Measurements from ENCODE around the gene ZFPM1.

Gene ZFPM1

GRCh38 chr16:88558457-88559442 is 105.7 kb downstream of the ZFPM1 start:
- DNase-seq (ENCODE audit: low read depth in 2 of 3, low spot score in 1 of 3) = no peak

- no peak for DNase-seq (ENCODE audit: low read depth in 2 of 3, low spot score in 1 of 3)
Measured at GRCh38 chr16:88560714-88561484, 107.8 kb downstream of the ZFPM1 start.

- DNase-seq (ENCODE audit: low read depth in 2 of 3, low spot score in 1 of 3) = peak in 1 of 3 donors; percentile 27
Measured at GRCh38 chr16:88561485-88562359, 108.6 kb downstream of the ZFPM1 start.

GRCh38 chr16:88566158-88566557 is 113.1 kb downstream of the ZFPM1 start:
- peak; percentile 76 to 78 (median 77) for DNase-seq (ENCODE audit: low read depth in 2 of 3, low spot score in 1 of 3)

- DNase-seq (ENCODE audit: low read depth in 2 of 3, low spot score in 1 of 3) = no peak
Measured at GRCh38 chr16:88568710-88569613, 115.9 kb downstream of the ZFPM1 start.

GRCh38 chr16:88569614-88569984 is 116.5 kb downstream of the ZFPM1 start:
- DNase-seq (ENCODE audit: low read depth in 2 of 3, low spot score in 1 of 3) = no peak

- DNase-seq (ENCODE audit: low read depth in 2 of 3, low spot score in 1 of 3) = peak; percentile 93 to 97 (median 94)
Measured at GRCh38 chr16:88569985-88570690, 117.1 kb downstream of the ZFPM1 start, which contains the start of gene ZC3H18. ZC3H18 (plus strand) TSS chr16:88570403; CDS start chr16:88577124, 6,721 bp downstream.

- no peak for DNase-seq (ENCODE audit: low read depth in 2 of 3, low spot score in 1 of 3)
Measured at GRCh38 chr16:88570691-88571092, 117.6 kb downstream of the ZFPM1 start.

GRCh38 chr16:88575251-88575650 is 122.2 kb downstream of the ZFPM1 start:
- no peak for DNase-seq (ENCODE audit: low read depth in 2 of 3, low spot score in 1 of 3)

GRCh38 chr16:88576307-88576706 is 123.2 kb downstream of the ZFPM1 start:
- no peak for DNase-seq (ENCODE audit: low read depth in 2 of 3, low spot score in 1 of 3)

- DNase-seq (ENCODE audit: low read depth in 2 of 3, low spot score in 1 of 3) = no peak
Measured at GRCh38 chr16:88577166-88577565, 124.1 kb downstream of the ZFPM1 start.

GRCh38 chr16:88578446-88579313 is 125.6 kb downstream of the ZFPM1 start:
- DNase-seq (ENCODE audit: low read depth in 2 of 3, low spot score in 1 of 3) = no peak

- no peak for DNase-seq (ENCODE audit: low read depth in 2 of 3, low spot score in 1 of 3)
Measured at GRCh38 chr16:88580371-88580770, 127.3 kb downstream of the ZFPM1 start.

GRCh38 chr16:88581033-88581432 is 128.0 kb downstream of the ZFPM1 start:
- DNase-seq (ENCODE audit: low read depth in 2 of 3, low spot score in 1 of 3) = no peak

- no peak for DNase-seq (ENCODE audit: low read depth in 2 of 3, low spot score in 1 of 3)
Measured at GRCh38 chr16:88582912-88583575, 130.0 kb downstream of the ZFPM1 start.

- DNase-seq (ENCODE audit: low read depth in 2 of 3, low spot score in 1 of 3) = no peak
Measured at GRCh38 chr16:88584676-88585075, 131.6 kb downstream of the ZFPM1 start.

- DNase-seq (ENCODE audit: low read depth in 2 of 3, low spot score in 1 of 3) = no peak
Measured at GRCh38 chr16:88585269-88585668, 132.2 kb downstream of the ZFPM1 start.

Measured in stimulated activated CD4-positive, alpha-beta T cell treated with anti-CD3 and anti-CD28 coated beads, Interleukin-12 subunit alpha, Interleukin-12 subunit beta, amount 100 ng/mL, for 48 hours (primary cell).